Neural progenitor cell (in vitro differentiated cells): ENCODE data around the gene R3HCC1L.

Experiments
- EZH2 ChIP-seq: fragments of 200-600 bp; sonication (generic); IDR thresholded peaks from 2 replicates; pipeline ENCODE4 v1.6.1; 2017; ENCODE audit warnings: antibody characterized with exemption, mild to moderate bottlenecking, moderate library complexity
- TF ChIP-seq, protein P1 (sequence below): fragments of 200-600 bp; sonication (generic); IDR thresholded peaks from 2 replicates; pipeline ENCODE4 v1.5.1; 2017; ENCODE audit warnings: antibody characterized with exemption, mild to moderate bottlenecking

- TF ChIP-seq, protein P1, sequence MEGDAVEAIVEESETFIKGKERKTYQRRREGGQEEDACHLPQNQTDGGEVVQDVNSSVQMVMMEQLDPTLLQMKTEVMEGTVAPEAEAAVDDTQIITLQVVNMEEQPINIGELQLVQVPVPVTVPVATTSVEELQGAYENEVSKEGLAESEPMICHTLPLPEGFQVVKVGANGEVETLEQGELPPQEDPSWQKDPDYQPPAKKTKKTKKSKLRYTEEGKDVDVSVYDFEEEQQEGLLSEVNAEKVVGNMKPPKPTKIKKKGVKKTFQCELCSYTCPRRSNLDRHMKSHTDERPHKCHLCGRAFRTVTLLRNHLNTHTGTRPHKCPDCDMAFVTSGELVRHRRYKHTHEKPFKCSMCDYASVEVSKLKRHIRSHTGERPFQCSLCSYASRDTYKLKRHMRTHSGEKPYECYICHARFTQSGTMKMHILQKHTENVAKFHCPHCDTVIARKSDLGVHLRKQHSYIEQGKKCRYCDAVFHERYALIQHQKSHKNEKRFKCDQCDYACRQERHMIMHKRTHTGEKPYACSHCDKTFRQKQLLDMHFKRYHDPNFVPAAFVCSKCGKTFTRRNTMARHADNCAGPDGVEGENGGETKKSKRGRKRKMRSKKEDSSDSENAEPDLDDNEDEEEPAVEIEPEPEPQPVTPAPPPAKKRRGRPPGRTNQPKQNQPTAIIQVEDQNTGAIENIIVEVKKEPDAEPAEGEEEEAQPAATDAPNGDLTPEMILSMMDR, result no peak
- no peak for TF ChIP-seq EZH2
Observed at GRCh38 chr10:98273057-98273850, 138.8 kb downstream of the R3HCC1L start.
